Mesendoderm (in vitro differentiated cells): ENCODE data around the gene TTC34.
"Not testable (repeated sequence)": the region's sequence is repeated elsewhere in the genome, so short reads cannot be mapped to it uniquely, and the experiment has no call there.

Experiments used
- DNase-seq: peaks from one replicate; pipeline ENCODE4 v3.0.0; 2013
- H2AK5ac ChIP-seq: 2 replicates; pipeline ENCODE4 v1.6.1; 2013; ENCODE audit warnings: low read length, inconsistent platforms
- H2BK120ac ChIP-seq: 2 replicates; pipeline ENCODE4 v1.6.1; 2013; ENCODE audit warnings: low read depth, mild to moderate bottlenecking, low read length, moderate library complexity, mixed read lengths
- H2BK15ac ChIP-seq: replicated peaks from 2 replicates; pipeline ENCODE4 v1.6.1; 2013; ENCODE audit warnings: low read depth, mild to moderate bottlenecking, moderate library complexity
- H2BK5ac ChIP-seq: 2 replicates; pipeline ENCODE4 v1.6.1; 2013; ENCODE audit warnings: low read length, inconsistent platforms
- H3K18ac ChIP-seq: 2 replicates; pipeline ENCODE4 v1.6.1; 2013; ENCODE audit warnings: mild to moderate bottlenecking, low read length, mixed read lengths
- H3K23ac ChIP-seq: one replicate; pipeline ENCODE4 v1.6.1; 2013; ENCODE audit warnings: low read length
- H3K27ac ChIP-seq: 2 replicates; pipeline ENCODE4 v1.5.1; 2013; ENCODE audit warnings: low read depth, mild to moderate bottlenecking, inconsistent platforms, low read length, moderate library complexity
- H3K27me3 ChIP-seq: 2 replicates; pipeline ENCODE4 v1.6.1; 2013; ENCODE audit warnings: low read length, control low read depth, mild to moderate bottlenecking, inconsistent platforms; ENCODE audit not compliant: insufficient read depth, poor library complexity
- H3K36me3 ChIP-seq: 2 replicates; pipeline ENCODE4 v1.6.1; 2013; ENCODE audit warnings: low read length, inconsistent platforms; ENCODE audit not compliant: control insufficient read depth, insufficient read depth
- H3K4ac ChIP-seq: one replicate; pipeline ENCODE4 v1.6.1; 2013; ENCODE audit warnings: low read depth, mild to moderate bottlenecking, low read length, moderate library complexity
- H3K4me1 ChIP-seq: 2 replicates; pipeline ENCODE4 v1.6.1; 2013; ENCODE audit warnings: low read depth, low read length, inconsistent platforms; ENCODE audit not compliant: control insufficient read depth
- H3K4me2 ChIP-seq: 2 replicates; pipeline ENCODE4 v1.6.1; 2013; ENCODE audit warnings: low read length
- H3K4me3 ChIP-seq: 2 replicates; pipeline ENCODE4 v1.5.1; 2013; ENCODE audit warnings: mild to moderate bottlenecking, low read length
- H3K56ac ChIP-seq: one replicate; pipeline ENCODE4 v1.6.1; 2013; ENCODE audit warnings: low read length
- H3K79me1 ChIP-seq: 2 replicates; pipeline ENCODE4 v1.6.1; 2013; ENCODE audit warnings: low read length, inconsistent platforms
- H3K79me2 ChIP-seq: 2 replicates; pipeline ENCODE4 v1.6.1; 2013; ENCODE audit warnings: mild to moderate bottlenecking, low read length; ENCODE audit not compliant: control insufficient read depth, insufficient read depth
- H3K9ac ChIP-seq: 2 replicates; pipeline ENCODE4 v1.6.1; 2013; ENCODE audit warnings: low read length, inconsistent platforms
- H4K5ac ChIP-seq: one replicate; pipeline ENCODE4 v1.6.1; 2013; ENCODE audit warnings: low read length
- H4K8ac ChIP-seq: one replicate; pipeline ENCODE4 v1.6.1; 2013; ENCODE audit warnings: low read depth, mild to moderate bottlenecking, control low read depth, low read length, moderate library complexity
- WGBS: extraction: QIAGEN DNeasy Blood & Tissue Kit; methylation state at CpG from one replicate; pipeline ENCODE4 v1.1.7; 2013; ENCODE audit warnings: low lambda C conversion rate, missing lambda C conversion rate; ENCODE audit not compliant: insufficient coverage; ENCODE audit errors: extremely low coverage; 5-methylcytosine and 5-hydroxymethylcytosine counted together

TTC34 gene

DNA sequence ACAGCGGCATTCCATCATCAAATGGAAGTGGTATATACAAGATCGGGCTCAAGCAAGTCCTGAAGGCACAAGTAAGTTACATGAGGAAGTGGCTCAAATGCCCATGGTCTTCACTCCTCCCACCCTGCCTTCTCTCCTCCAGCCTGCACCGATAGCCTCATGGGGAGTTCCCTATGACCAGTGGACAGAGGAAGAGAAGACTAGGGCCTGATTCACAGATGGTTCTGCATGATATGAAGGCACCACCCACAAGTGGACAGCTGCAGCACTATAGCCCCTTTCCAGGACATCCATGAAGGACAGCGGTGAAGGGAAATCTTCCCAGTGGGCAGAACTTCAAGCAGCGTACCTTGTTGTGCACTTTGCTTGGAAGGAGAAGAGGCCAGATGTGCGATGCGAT lies 175.7 kb downstream of the TTC34 start:
- H3K23ac ChIP-seq, H3K9ac ChIP-seq, H4K5ac ChIP-seq, H3K4me3 ChIP-seq, H3K4ac ChIP-seq, H3K79me2 ChIP-seq, H3K4me2 ChIP-seq, H3K56ac ChIP-seq, H4K8ac ChIP-seq, H3K79me1 ChIP-seq, H3K4me1 ChIP-seq, H2BK15ac ChIP-seq, H3K27ac ChIP-seq, H2BK5ac ChIP-seq, H3K36me3 ChIP-seq, H3K18ac ChIP-seq, H2AK5ac ChIP-seq, DNase-seq, H2BK120ac ChIP-seq: not testable (repeated sequence)
- H3K27me3 ChIP-seq, result peaks cover 10% of the 10 kb centered on the region
- no CpG with 5 or more reads among the region's 7 CpGs for WGBS

GRCh38 chr1:2625311-2625710 lies 176.2 kb downstream of the TTC34 start:
- Histone ChIP-seq H3K79me1 (no peaks in the 10 kb centered on the region), H3K36me3 (no peaks in the 10 kb centered on the region), H3K56ac (no peak overlapping the region), H3K4me2 (no peak overlapping the region), H3K27ac (no peak overlapping the region), H3K4ac (no peak overlapping the region), H3K18ac (no peak overlapping the region), H2AK5ac (no peak overlapping the region), H3K23ac (no peak overlapping the region), H4K5ac (no peak overlapping the region), H2BK120ac (no peak overlapping the region), H3K4me3 (no peak overlapping the region), H4K8ac (no peak overlapping the region), H3K9ac (no peak overlapping the region), H2BK5ac (no peak overlapping the region), H3K27me3 (peaks cover 10% of the 10 kb centered on the region), H3K79me2 (no peaks in the 10 kb centered on the region), H3K4me1 (no peaks in the 10 kb centered on the region), H2BK15ac (no peak overlapping the region)
- no CpG with 5 or more reads among the region's 10 CpGs for WGBS
- no peak for DNase-seq

DNA sequence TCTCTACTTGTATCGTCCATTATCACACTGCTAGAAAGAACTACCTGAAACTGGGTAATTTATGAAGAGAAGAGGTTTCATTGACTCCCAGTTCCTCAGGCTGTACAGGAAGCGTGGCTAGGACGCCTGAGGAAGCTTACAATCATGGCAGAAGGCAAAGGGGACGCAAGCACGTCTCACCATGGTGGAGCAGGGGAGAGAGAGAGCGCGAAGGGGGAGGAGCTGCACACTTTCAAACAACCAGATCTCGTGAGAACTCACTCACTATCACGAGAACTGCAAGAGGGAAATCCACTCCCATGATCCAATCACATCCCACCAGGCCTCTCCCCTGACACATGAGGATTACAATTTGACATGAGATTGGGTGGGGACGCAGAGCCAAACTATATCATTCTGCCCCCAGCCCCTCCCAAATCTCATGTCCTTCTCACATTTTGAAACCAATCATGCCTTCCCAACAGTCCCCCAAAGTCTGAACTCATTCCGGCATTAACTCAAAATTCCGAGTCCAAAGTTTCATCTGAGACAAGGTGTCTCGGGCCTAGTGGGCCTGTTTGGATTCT lies 176.7 kb downstream of the TTC34 start:
- Histone ChIP-seq H3K4me1 (no peaks in the 10 kb centered on the region), H2AK5ac (no peak overlapping the region), H3K79me2 (no peaks in the 10 kb centered on the region), H3K4me2 (no peak overlapping the region), H3K36me3 (no peaks in the 10 kb centered on the region), H4K8ac (no peak overlapping the region), H3K27ac (no peak overlapping the region), H3K79me1 (no peaks in the 10 kb centered on the region), H2BK15ac (no peak overlapping the region), H3K23ac (no peak overlapping the region), H3K56ac (no peak overlapping the region), H3K18ac (no peak overlapping the region), H3K4me3 (no peak overlapping the region), H3K27me3 (peaks cover 10% of the 10 kb centered on the region), H3K4ac (no peak overlapping the region), H4K5ac (no peak overlapping the region), H2BK120ac (no peak overlapping the region), H3K9ac (no peak overlapping the region), H2BK5ac (no peak overlapping the region)
- DNase-seq, result no peak
- no CpG with 5 or more reads among the region's 13 CpGs for WGBS

DNA sequence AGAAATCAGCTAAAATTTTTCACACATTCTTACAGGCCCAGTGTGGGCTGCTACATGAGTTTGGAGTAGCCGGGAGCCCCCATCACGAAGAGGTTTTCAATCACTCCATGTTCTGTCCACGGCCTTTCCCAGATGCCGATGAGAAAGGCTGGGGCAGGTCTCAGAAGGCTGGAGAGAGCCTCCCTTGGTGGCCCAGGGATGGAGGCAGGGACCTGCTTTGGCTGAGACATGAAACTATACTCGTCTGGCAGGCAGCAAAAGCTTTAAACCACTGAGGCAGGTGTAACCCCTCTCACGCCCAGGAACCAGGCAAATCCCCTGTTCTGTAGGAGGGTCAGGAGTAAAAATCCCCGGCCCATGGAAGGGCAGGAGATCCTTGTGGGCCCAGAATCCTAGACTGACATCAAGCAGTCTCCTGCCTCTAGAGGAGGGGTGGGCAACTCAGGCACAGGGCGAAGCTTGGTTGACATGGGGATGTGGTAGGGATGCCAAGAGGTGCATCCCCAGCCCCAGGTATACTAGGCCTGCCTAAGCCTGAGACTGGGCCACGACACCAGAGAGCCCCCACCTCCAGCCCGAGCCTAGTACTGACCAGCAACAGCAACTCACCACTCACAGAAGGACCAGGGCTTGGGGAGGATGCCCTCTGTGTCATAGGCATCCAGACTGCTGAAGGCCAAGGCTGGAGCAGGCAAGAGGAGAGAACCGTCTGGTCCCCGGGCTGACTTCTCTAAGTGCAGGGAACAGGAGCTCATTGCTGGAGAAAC lies 177.7 kb downstream of the TTC34 start:
- Histone ChIP-seq H3K4me2 (no peak overlapping the region), H3K27me3 (peaks cover 6% of the 10 kb centered on the region), H3K79me2 (no peaks in the 10 kb centered on the region), H4K5ac (no peak overlapping the region), H3K18ac (no peak overlapping the region), H2BK5ac (no peak overlapping the region), H2BK15ac (no peak overlapping the region), H2AK5ac (no peak overlapping the region), H2BK120ac (no peak overlapping the region), H4K8ac (no peak overlapping the region), H3K27ac (no peak overlapping the region), H3K4me3 (no peak overlapping the region), H3K79me1 (no peaks in the 10 kb centered on the region), H3K4me1 (no peaks in the 10 kb centered on the region), H3K9ac (no peak overlapping the region), H3K36me3 (no peaks in the 10 kb centered on the region), H3K23ac (no peak overlapping the region), H3K56ac (no peak overlapping the region), H3K4ac (no peak overlapping the region)
- WGBS, result no CpG with 5 or more reads among the region's 12 CpGs
- no peak for DNase-seq

DNA sequence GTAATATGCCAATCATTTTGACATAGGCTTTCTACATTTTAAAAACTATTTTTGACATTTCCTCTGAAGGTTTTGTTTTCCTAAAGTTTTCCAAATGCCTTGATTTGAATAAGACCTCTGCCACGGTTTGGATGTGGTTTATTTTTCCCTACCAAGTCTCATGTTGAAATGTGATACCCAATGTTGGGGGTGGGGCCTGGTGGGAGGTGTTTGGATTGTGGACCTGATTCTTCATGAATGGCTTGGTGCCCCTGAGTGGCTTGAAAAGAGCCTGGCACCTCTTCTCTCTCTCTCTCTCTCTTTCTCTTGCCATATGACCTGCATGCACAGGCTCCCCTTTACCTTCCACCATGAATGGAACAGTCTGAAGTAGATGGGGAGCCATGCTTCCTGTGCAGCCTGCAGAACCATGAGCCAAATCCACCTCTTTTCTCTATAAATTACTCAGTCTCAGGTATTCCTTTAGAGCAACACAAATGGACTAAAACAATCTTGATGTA lies 183.5 kb downstream of the TTC34 start:
- WGBS, result no CpG with 5 or more reads among the region's 1 CpG
- H3K27me3 ChIP-seq, result no peaks in the 10 kb centered on the region
- H4K8ac ChIP-seq, result no peak overlapping the region
- H2AK5ac ChIP-seq, result no peak overlapping the region
- H3K18ac ChIP-seq, result no peak overlapping the region
- DNase-seq, result no peak
- no peak overlapping the region for H3K4me3 ChIP-seq
- no peak overlapping the region for H4K5ac ChIP-seq
- H3K56ac ChIP-seq, result no peak overlapping the region
- no peaks in the 10 kb centered on the region for H3K36me3 ChIP-seq
- H3K79me2 ChIP-seq, result no peaks in the 10 kb centered on the region
- H2BK15ac ChIP-seq, result no peak overlapping the region
- no peak overlapping the region for H2BK120ac ChIP-seq
- no peak overlapping the region for H3K9ac ChIP-seq
- H3K27ac ChIP-seq, result no peak overlapping the region
- no peak overlapping the region for H3K4ac ChIP-seq
- H2BK5ac ChIP-seq, result no peak overlapping the region
- no peaks in the 10 kb centered on the region for H3K4me1 ChIP-seq
- H3K79me1 ChIP-seq, result no peaks in the 10 kb centered on the region
- H3K23ac ChIP-seq, result no peak overlapping the region
- H3K4me2 ChIP-seq, result no peak overlapping the region
